Vagina (tissue), 2 donors: Measurements from ENCODE around the gene KLHL29. TPM values are rescaled to one million over a fixed set of nuclear protein-coding genes. Genes with fewer than 3 reads are reported as not detected.
A peak's percentile ranks its signal among the peaks of the same experiment; 100 is the strongest.

Experiments used
- DNase-seq, 2 donors: peaks; one replicate each; pipeline ENCODE4 v3.0.0-alpha.2; 2017; ENCODE audit errors: extremely low spot score in 2 of 2
- H3K27ac ChIP-seq: fragments of 200-600 bp; sonication (generic); one replicate; pipeline ENCODE4 v1.5.1; 2019
- H3K27me3 ChIP-seq: fragments of 200-600 bp; sonication (generic); one replicate; pipeline ENCODE4 v1.5.1; 2019
- H3K36me3 ChIP-seq, 2 donors: fragments of 200-600 bp; sonication (generic); one replicate each; pipeline ENCODE4 v1.5.1; 2017 to 2019
- H3K4me1 ChIP-seq: fragments of 200-600 bp; sonication (generic); one replicate; pipeline ENCODE4 v1.5.1; 2019
- H3K4me3 ChIP-seq, 2 donors: fragments of 200-600 bp; sonication (generic); 1 replicate in 1 of 2; 2 replicates in 1 of 2; pipeline ENCODE4 v1.5.1; 2016 to 2019
- H3K9me3 ChIP-seq: fragments of 200-600 bp; sonication (generic); one replicate; pipeline ENCODE4 v1.5.1; 2019
- POLR2A ChIP-seq, 2 donors: fragments of 450-650 bp; IDR thresholded peaks; one replicate each; pipeline ENCODE4 v1.6.1; 2017; ENCODE audit warnings: antibody characterized with exemption in 2 of 2, mild to moderate bottlenecking in 2 of 2, moderate library complexity in 2 of 2
- POLR2AphosphoS5 ChIP-seq, 2 donors: sonication (generic); formaldehyde crosslinking; IDR thresholded peaks; one replicate each; pipeline ENCODE4 v1.9.0; 2017; ENCODE audit warnings: antibody characterized with exemption in 2 of 2, mild to moderate bottlenecking in 2 of 2, low read depth in 1 of 2; ENCODE audit not compliant: insufficient read depth in 1 of 2
- intact Hi-C: fragments of 100-400 bp; cut with DNase I; formaldehyde crosslinking; loops from one replicate; pipeline ENCODE4 v1.15.1; 2023
- total RNA-seq: library from RNA; depleted of rRNA; stranded (reverse); fragments of >200 nt; gene quantifications from one replicate; pipeline ENCODE4 v1.2.3, GENCODE V29; 2016
- TF ChIP-seq, protein P1 (sequence below), 3 experiments: fragments of 450-650 bp in 2 of 3; fragments of 200-600 bp in 1 of 3; sonication (generic) in 1 of 3; IDR thresholded peaks; one replicate each; pipeline ENCODE4 v1.5.1; 2017 to 2019; ENCODE audit warnings: antibody characterized with exemption in 3 of 3, mild to moderate bottlenecking in 2 of 3, moderate library complexity in 2 of 3

Gene KLHL29
- 19.4 TPM for total RNA-seq

DNA sequence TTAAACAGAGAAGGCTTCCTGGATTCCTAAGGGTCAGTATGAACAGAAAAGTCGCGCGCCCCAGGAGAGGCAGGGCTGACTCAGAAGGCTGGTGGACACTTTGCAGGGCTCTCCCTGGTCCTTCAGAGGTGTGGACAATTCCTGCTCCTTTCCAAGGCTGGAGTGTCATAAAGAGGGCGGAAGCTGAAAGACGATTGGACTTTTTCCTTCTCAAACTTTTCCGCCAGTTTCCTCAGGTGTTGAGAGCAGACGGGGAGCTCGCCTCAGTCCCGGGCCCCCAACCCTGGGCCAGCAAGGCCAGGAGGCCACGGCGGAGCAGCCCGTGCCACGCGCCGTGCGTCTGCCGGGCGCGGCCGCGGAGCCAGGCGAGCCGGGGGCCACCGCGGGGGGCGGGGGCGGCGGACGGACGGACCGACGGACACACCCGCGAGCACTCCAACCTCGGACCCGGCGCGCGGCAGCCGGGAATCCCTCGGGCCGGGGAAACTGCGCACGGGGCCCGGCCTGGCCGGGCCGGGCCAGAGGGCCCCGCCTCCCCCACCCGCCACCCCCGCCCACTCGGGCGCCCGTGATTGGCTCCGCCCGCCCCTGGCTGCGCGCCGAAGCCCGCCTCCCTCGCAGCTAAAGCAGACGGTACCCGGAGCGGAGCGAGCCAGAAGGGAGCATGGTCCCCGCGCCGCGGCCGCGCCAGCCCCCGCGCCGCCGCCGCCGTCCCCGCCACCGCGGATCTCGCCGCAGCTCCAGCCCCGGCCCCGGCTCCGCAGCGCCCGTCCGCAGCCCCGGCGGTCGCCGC is at the start of gene KLHL29:
TSS of gene KLHL29 (plus strand) at position 629 of the 793 bp plus-strand sequence. CDS start 177,018 bp downstream, outside the sequence.
- intact Hi-C loops: loop anchor here (5.0 kb wide), 1 partner anchor 233 kb away; no protein-coding TSS in a partner anchor
- DNase-seq: peak; percentile 67 to 85
- TF ChIP-seq, protein P1, sequence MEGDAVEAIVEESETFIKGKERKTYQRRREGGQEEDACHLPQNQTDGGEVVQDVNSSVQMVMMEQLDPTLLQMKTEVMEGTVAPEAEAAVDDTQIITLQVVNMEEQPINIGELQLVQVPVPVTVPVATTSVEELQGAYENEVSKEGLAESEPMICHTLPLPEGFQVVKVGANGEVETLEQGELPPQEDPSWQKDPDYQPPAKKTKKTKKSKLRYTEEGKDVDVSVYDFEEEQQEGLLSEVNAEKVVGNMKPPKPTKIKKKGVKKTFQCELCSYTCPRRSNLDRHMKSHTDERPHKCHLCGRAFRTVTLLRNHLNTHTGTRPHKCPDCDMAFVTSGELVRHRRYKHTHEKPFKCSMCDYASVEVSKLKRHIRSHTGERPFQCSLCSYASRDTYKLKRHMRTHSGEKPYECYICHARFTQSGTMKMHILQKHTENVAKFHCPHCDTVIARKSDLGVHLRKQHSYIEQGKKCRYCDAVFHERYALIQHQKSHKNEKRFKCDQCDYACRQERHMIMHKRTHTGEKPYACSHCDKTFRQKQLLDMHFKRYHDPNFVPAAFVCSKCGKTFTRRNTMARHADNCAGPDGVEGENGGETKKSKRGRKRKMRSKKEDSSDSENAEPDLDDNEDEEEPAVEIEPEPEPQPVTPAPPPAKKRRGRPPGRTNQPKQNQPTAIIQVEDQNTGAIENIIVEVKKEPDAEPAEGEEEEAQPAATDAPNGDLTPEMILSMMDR (IDR thresholded peaks at IDR 0.05): no peak
- TF ChIP-seq POLR2AphosphoS5 (IDR thresholded peaks at IDR 0.05; ENCODE audit: insufficient read depth in 1 of 2, low read depth in 1 of 2) (no peak), POLR2A (IDR thresholded peaks at IDR 0.05) (peak in 1 of 2 donors; percentile 73)
- Histone ChIP-seq H3K4me1 (peaks cover 26% of the 10 kb centered on the region), H3K9me3 (no peaks in the 10 kb centered on the region), H3K36me3 (no peaks in the 10 kb centered on the region), H3K27ac (peak within 1 kb of the TSS; percentile 70), H3K27me3 (no peaks in the 10 kb centered on the region), H3K4me3 (peak within 1 kb of the TSS; percentile 77 to 94)

DNA sequence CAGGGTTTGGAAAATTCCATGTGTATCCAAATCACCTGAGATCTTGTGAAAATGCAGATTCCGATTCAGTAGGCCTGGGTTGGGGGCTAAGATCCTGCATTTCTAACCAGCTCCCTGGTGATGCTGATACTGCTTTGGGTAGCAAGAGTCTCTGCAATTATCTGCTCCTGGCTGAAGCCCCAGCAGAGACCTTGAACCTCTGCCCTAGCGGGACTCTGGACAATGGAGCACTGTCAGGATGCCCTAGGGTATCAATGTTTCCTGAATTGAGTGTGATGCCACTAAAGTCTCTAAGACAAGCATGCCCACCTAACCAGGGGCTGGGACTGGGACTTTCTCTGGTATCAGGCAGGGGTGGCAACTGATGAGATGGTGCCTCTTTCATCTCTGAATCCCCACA is 49.4 kb upstream of the KLHL29 start:
- intact Hi-C loops: no loop called here

DNA sequence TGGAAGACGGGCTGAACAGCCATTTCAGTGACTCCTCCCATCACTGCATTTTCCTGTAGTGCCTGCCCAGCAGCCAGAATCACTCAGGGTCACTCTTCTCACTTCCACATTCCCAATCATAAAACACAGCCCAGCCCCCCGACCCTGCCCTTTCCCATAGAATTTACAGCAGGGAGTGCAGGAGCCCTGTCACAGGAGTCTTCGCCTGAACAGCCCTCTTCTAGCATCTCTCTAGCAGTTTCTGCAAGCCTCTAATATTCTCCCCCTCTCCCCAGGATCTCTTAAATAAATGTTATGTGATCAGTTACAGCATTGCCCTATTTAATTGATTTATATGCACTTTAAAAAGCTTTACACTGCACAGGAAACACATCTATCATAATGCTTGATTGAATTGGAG is 42.9 kb upstream of the KLHL29 start:
- Histone ChIP-seq H3K27ac (no peak overlapping the region), H3K9me3 (no peaks in the 10 kb centered on the region), H3K4me1 (no peaks in the 10 kb centered on the region), H3K27me3 (no peaks in the 10 kb centered on the region), H3K4me3 (no peak overlapping the region), H3K36me3 (no peaks in the 10 kb centered on the region)
- TF ChIP-seq POLR2A (IDR thresholded peaks at IDR 0.05): no peak
- no peak for TF ChIP-seq POLR2AphosphoS5 (IDR thresholded peaks at IDR 0.05; ENCODE audit: insufficient read depth in 1 of 2, low read depth in 1 of 2)
- TF ChIP-seq, protein P1 (IDR thresholded peaks at IDR 0.05): no peak
- intact Hi-C loops: no loop called here
- DNase-seq: no peak

More for the DNA sequence above, 49.4 kb upstream of the KLHL29 start:
- DNase-seq: no peak
- Histone ChIP-seq H3K36me3 (no peaks in the 10 kb centered on the region), H3K4me1 (no peaks in the 10 kb centered on the region), H3K4me3 (no peak overlapping the region), H3K27ac (no peak overlapping the region), H3K9me3 (no peaks in the 10 kb centered on the region), H3K27me3 (no peaks in the 10 kb centered on the region)
- TF ChIP-seq, protein P1 (IDR thresholded peaks at IDR 0.05): no peak
- TF ChIP-seq POLR2AphosphoS5 (IDR thresholded peaks at IDR 0.05; ENCODE audit: insufficient read depth in 1 of 2, low read depth in 1 of 2) (no peak), POLR2A (IDR thresholded peaks at IDR 0.05) (no peak)

DNA sequence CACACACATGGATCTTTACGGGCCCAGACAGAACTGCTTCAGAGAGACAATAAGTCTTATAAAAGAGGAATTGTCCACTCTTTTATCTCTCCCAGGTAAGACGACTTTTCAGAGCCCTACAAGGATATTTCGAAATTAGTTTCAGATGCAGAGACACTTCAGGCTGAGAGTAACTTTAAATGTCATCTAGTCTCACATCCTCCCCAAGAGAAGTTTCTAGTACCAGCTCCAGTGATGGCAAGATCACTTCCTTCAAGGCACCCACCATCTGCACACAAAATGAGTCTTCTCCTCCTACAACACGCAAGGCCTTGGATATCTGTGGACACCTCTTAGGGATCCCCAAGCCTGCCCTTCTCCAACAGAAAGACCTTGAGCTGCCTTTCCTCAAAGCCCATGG is 39.0 kb upstream of the KLHL29 start:
- Histone ChIP-seq H3K4me1 (peaks cover 3% of the 10 kb centered on the region), H3K27ac (no peak overlapping the region), H3K9me3 (no peaks in the 10 kb centered on the region), H3K36me3 (no peaks in the 10 kb centered on the region), H3K27me3 (no peaks in the 10 kb centered on the region), H3K4me3 (no peak overlapping the region)
- no peak for TF ChIP-seq POLR2A (IDR thresholded peaks at IDR 0.05)
- TF ChIP-seq, protein P1 (IDR thresholded peaks at IDR 0.05): no peak
- no peak for TF ChIP-seq POLR2AphosphoS5 (IDR thresholded peaks at IDR 0.05; ENCODE audit: insufficient read depth in 1 of 2, low read depth in 1 of 2)
- DNase-seq: no peak
- intact Hi-C loops: no loop called here

DNA sequence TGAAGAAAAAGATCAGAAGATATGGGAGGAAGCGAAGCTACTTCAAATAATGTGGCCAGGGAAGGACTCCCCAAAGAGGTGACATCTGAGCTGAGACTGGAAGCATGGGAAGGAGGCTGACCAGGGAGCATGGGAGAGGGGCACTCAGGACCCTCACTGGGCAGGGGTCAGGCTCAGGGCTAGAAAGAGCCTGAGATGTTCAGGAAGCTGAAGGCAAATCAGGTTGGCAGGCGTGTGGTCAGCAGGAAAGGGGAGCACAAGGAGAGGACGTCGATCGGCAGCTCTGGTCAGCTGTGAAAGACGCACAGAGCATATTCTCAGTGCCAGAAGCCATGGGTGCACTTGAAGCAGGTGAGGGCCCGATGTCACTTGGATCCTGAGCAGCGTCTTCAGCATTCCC is 38.2 kb upstream of the KLHL29 start:
- no peaks in the 10 kb centered on the region for H3K9me3 ChIP-seq
- peaks cover 10% of the 10 kb centered on the region for H3K4me1 ChIP-seq
- H3K36me3 ChIP-seq: no peaks in the 10 kb centered on the region
- H3K27me3 ChIP-seq: no peaks in the 10 kb centered on the region
- no peak overlapping the region for H3K4me3 ChIP-seq
- intact Hi-C loops: no loop called here
- H3K27ac ChIP-seq: no peak overlapping the region
- no peak for DNase-seq
- no peak for TF ChIP-seq POLR2A (IDR thresholded peaks at IDR 0.05)
- no peak for TF ChIP-seq POLR2AphosphoS5 (IDR thresholded peaks at IDR 0.05; ENCODE audit: insufficient read depth in 1 of 2, low read depth in 1 of 2)
- TF ChIP-seq, protein P1 (IDR thresholded peaks at IDR 0.05): no peak
